ENCODE data around the gene GPR171.
"Not testable (repeated sequence)": the region's sequence is repeated elsewhere in the genome, so short reads cannot be mapped to it uniquely, and the experiment has no call there.

The GPR171 gene

DNA sequence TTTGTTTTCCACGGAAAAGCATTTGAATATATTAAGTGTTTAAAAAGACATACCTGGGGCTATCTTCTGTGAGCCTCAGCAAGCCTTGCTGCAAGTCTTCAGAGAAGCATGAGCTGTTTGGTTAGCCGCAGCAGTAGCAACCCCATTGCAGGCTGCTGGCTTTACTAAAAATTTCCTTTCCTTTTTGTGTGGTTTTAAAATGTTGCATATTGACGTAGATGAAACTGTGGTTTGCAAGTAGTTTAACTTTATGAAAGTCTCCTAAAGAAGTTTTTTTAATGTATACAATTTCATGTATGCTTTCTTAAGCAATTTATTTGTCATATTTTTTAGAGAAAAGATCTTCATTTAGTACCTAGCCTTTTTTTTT is at the start of gene GPR171:
TSS of gene GPR171 (minus strand) at position 166 of the 370 bp plus-strand sequence. CDS start 3,830 bp downstream, outside the sequence.
- no peaks in the 10 kb centered on the region for H3K36me3 Mint-ChIP-seq
- H3K27ac Mint-ChIP-seq, result no peak within 1 kb of the TSS
- H3K27me3 Mint-ChIP-seq, result peaks cover 12% of the 10 kb centered on the region
- H3K4me3 Mint-ChIP-seq, result no peak within 1 kb of the TSS
- peaks cover 8% of the 10 kb centered on the region for H3K4me1 Mint-ChIP-seq
- no peaks in the 10 kb centered on the region for H3K9me3 Mint-ChIP-seq
- ATAC-seq, result peak; percentile 75

DNA sequence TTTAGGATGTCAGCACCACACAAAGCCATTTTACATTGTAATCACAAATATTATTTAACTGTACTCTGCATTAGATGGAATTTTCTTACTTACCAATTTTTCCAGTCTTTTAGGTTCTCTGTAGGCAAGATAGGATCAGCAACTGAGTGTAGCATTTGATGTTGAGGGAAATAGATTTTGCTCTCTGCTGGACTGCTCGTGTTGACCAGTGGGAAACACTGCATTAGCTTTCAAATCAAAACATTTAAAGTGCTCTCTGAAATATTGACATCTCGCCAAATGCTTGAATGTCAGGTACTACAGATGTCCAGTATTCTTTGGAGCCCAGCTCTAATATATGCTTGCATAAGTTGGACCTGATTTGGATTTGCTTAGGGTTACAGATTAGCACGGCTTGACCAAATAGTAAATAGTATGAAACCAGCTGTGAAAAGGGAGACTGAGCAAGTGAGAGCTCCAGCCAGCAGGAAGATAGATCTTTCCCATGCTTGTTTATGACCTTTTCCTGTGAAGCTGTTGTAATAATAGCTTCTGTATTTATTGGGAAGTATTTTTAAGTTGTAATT is 45.8 kb upstream of the GPR171 start:
- Mint-ChIP-seq H3K27ac (no peak overlapping the region), H3K4me1 (no peaks in the 10 kb centered on the region), H3K27me3 (no peaks in the 10 kb centered on the region), H3K36me3 (no peaks in the 10 kb centered on the region), H3K4me3 (no peak overlapping the region), H3K9me3 (no peaks in the 10 kb centered on the region)
- no peak for ATAC-seq

DNA sequence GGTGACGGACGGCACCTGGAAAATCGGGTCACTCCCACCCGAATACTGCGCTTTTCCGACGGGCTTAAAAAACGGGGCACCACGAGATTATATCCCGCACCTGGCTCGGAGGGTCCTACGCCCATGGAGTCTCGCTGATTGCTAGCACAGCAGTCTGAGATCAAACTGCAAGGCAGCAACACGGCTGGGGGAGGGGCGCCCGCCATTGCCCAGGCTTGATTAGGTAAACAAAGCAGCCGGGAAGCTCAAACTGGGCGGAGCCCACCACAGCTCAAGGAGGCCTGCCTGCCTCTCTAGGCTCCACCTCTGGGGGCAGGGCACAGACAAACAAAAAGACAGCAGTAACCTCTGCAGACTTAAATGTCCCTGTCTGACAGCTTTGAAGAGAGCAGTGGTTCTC is 39.0 kb upstream of the GPR171 start:
- not testable (repeated sequence) for H3K4me1 Mint-ChIP-seq, ATAC-seq, H3K27ac Mint-ChIP-seq, H3K27me3 Mint-ChIP-seq, H3K9me3 Mint-ChIP-seq, H3K4me3 Mint-ChIP-seq, H3K36me3 Mint-ChIP-seq

DNA sequence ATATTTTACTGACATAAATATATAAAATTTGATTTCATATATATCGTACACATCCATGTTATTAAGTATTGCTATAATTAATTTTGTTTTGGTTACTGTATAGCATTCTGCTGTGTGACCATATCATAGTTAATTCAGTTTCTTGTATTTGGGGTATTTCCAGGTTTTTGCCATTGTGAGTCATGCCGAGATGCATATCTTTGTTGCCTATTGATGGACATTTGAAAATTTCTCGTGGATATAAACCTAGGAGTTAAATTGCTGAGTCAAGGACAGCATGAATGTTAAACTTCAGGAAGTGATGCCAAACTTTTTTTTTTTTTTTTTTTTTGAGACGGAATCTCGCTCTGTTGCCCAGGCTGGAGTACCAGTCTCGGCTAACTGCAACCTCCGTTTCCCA is 33.7 kb upstream of the GPR171 start:
- Mint-ChIP-seq H3K4me3 (no peak overlapping the region), H3K9me3 (no peaks in the 10 kb centered on the region), H3K36me3 (no peaks in the 10 kb centered on the region), H3K4me1 (no peaks in the 10 kb centered on the region), H3K27ac (no peak overlapping the region), H3K27me3 (no peaks in the 10 kb centered on the region)
- ATAC-seq, result no peak

GRCh38 chr3:151236316-151236715 is 33.3 kb upstream of the GPR171 start:
- Mint-ChIP-seq H3K36me3 (no peaks in the 10 kb centered on the region), H3K4me3 (no peak overlapping the region), H3K9me3 (no peaks in the 10 kb centered on the region), H3K27me3 (no peaks in the 10 kb centered on the region), H3K27ac (no peak overlapping the region), H3K4me1 (peaks cover 1% of the 10 kb centered on the region)
- no peak for ATAC-seq

DNA sequence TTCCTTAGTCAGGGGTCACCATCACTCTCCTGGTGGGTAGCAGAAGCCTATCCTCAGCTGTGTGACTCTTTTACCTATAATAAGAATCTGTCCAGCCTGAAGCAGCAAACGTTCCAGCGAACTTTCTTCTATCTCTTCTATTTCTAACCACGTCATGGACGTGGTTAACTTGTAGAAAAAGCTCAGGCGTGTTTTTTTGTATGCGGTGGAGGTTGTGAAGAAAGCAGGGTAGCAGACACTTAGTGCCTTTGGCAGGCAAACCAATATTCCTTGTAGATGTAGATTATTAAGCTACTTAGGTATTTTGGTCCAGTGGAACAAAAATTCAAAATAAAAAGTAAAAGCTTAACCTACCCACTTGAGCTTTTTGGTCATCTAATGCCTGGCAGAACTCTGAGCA is 31.8 kb upstream of the GPR171 start:
- H3K27ac Mint-ChIP-seq, result no peak overlapping the region
- H3K4me1 Mint-ChIP-seq, result peaks cover 14% of the 10 kb centered on the region

GRCh38 chr3:151232991-151233390 is 30.0 kb upstream of the GPR171 start:
- H3K9me3 Mint-ChIP-seq, result no peaks in the 10 kb centered on the region
- peak overlapping the region; percentile 26 for H3K27ac Mint-ChIP-seq
- H3K36me3 Mint-ChIP-seq, result no peaks in the 10 kb centered on the region
- no peaks in the 10 kb centered on the region for H3K27me3 Mint-ChIP-seq
- peaks cover 21% of the 10 kb centered on the region for H3K4me1 Mint-ChIP-seq
- H3K4me3 Mint-ChIP-seq, result no peak overlapping the region
- no peak for ATAC-seq

More for the DNA sequence above, 31.8 kb upstream of the GPR171 start:
- Mint-ChIP-seq H3K4me3 (no peak overlapping the region), H3K9me3 (no peaks in the 10 kb centered on the region), H3K36me3 (no peaks in the 10 kb centered on the region), H3K27me3 (no peaks in the 10 kb centered on the region)
- ATAC-seq, result no peak

- H3K4me1 Mint-ChIP-seq, result peaks cover 26% of the 10 kb centered on the region
- not testable (repeated sequence) for H3K4me3 Mint-ChIP-seq, H3K27ac Mint-ChIP-seq, H3K9me3 Mint-ChIP-seq, H3K36me3 Mint-ChIP-seq, ATAC-seq, H3K27me3 Mint-ChIP-seq
Observed at GRCh38 chr3:151232403-151232802, 29.4 kb upstream of the GPR171 start.

DNA sequence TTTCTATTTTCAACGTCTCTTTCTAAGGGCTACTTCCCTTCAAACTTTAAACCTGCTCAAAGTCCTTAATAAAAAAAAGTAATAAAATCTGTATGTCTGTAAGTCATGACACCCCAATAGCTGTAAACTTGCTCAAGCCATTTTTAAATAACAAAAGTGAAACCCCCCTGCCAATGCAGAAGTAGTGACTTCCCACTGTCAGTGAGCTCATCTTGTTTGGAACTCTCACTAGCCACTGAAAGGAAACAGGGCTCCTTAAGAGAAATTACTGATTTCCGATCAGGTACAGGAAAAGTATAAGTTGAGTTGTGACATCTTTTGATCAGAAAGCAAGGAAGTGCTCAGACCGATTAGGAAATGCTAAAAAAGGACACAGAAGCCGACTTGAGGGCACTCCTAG is 27.6 kb upstream of the GPR171 start:
- Mint-ChIP-seq H3K27ac (peak overlapping the region; percentile 77), H3K4me3 (peak overlapping the region; percentile 56), H3K9me3 (no peaks in the 10 kb centered on the region), H3K4me1 (peaks cover 26% of the 10 kb centered on the region), H3K27me3 (no peaks in the 10 kb centered on the region), H3K36me3 (no peaks in the 10 kb centered on the region)
- ATAC-seq, result peak; percentile 63

DNA sequence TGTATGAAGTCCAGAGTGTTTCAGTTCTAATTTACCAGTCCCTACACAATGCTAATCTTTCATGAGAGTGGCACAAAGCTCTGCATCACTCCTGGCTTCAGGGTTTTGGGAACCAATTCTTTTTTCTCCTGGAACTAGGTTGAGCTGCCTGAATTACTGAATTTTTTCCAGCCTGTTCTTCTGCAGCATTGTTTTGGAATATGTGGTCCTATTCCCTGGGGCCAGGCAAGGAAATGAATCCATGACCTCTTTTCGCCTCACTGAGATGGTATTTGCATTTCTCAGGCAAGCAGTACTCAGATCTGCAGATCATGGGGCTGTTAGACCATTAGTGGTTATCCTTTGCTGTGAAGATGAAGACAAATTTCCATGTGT is 25.6 kb upstream of the GPR171 start:
- H3K4me1 Mint-ChIP-seq, result peaks cover 26% of the 10 kb centered on the region
- no peaks in the 10 kb centered on the region for H3K27me3 Mint-ChIP-seq
- ATAC-seq, result no peak
- H3K9me3 Mint-ChIP-seq, result no peaks in the 10 kb centered on the region
- no peak overlapping the region for H3K27ac Mint-ChIP-seq
- H3K4me3 Mint-ChIP-seq, result no peak overlapping the region
- no peaks in the 10 kb centered on the region for H3K36me3 Mint-ChIP-seq

- H3K9me3 Mint-ChIP-seq, result no peaks in the 10 kb centered on the region
- H3K4me1 Mint-ChIP-seq, result peaks cover 26% of the 10 kb centered on the region
- no peak overlapping the region for H3K27ac Mint-ChIP-seq
- no peak overlapping the region for H3K4me3 Mint-ChIP-seq
- H3K36me3 Mint-ChIP-seq, result no peaks in the 10 kb centered on the region
- ATAC-seq, result peak; percentile 93
- H3K27me3 Mint-ChIP-seq, result no peaks in the 10 kb centered on the region
Observed at GRCh38 chr3:151227807-151228665, 25.0 kb upstream of the GPR171 start.

DNA sequence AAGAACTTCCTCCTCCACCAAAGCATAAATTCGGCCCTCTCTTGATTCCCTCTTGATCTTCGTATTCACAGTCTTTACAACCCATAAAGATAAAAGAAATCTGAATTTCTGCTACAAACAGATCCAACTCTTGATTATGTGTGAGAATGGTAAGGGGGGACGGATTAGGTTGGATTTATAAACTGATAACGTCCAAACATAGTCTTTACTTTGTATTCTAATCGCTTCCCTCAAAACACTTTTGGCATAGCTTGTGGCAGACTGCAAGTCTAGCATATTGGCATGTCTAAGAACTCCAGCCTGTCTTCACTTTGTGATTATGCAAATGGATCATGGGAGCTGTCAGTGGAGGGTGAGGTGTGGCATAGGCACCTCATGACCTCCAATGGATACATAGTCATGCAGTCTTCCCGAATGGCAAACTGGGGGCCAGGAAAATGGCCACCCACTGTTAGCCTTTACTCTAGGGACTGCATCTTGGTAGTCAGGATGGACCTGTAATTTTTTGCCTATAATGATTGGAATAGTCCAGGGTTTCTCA is 24.3 kb upstream of the GPR171 start:
- Mint-ChIP-seq H3K4me3 (no peak overlapping the region), H3K27ac (no peak overlapping the region)

DNA sequence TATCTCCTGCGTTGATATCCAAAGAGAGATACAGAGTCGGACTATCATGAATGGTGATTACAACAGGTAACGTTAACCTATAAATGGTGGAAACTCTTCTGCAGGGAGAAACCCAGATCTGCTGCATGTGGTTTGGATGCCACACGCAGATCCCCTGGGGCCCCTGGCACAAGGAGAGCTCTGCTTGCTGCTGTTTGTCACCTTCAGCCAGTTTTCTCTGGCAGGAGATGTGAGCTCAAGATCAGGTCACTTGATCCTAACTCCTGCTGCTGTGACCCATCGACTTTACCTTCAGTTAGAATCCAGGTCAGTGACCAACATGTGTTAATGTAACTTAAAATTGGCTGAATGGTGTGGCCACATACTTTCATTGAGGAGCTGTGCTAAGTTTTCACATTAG is 23.8 kb upstream of the GPR171 start:
- Mint-ChIP-seq H3K4me1 (peaks cover 26% of the 10 kb centered on the region), H3K27ac (no peak overlapping the region), H3K4me3 (no peak overlapping the region), H3K36me3 (peaks cover 6% of the 10 kb centered on the region), H3K9me3 (peaks cover 6% of the 10 kb centered on the region), H3K27me3 (no peaks in the 10 kb centered on the region)
- ATAC-seq, result no peak

More for the DNA sequence above, 24.3 kb upstream of the GPR171 start:
- Mint-ChIP-seq H3K27me3 (no peaks in the 10 kb centered on the region), H3K4me1 (peaks cover 26% of the 10 kb centered on the region), H3K36me3 (peaks cover 1% of the 10 kb centered on the region), H3K9me3 (peaks cover 2% of the 10 kb centered on the region)
- ATAC-seq, result no peak

- no peak overlapping the region for H3K27ac Mint-ChIP-seq
- peaks cover 6% of the 10 kb centered on the region for H3K9me3 Mint-ChIP-seq
- H3K27me3 Mint-ChIP-seq, result no peaks in the 10 kb centered on the region
- no peak for ATAC-seq
- H3K4me1 Mint-ChIP-seq, result peaks cover 22% of the 10 kb centered on the region
- H3K36me3 Mint-ChIP-seq, result peaks cover 7% of the 10 kb centered on the region
- no peak overlapping the region for H3K4me3 Mint-ChIP-seq
Observed at GRCh38 chr3:151226088-151226563, 23.1 kb upstream of the GPR171 start.

DNA sequence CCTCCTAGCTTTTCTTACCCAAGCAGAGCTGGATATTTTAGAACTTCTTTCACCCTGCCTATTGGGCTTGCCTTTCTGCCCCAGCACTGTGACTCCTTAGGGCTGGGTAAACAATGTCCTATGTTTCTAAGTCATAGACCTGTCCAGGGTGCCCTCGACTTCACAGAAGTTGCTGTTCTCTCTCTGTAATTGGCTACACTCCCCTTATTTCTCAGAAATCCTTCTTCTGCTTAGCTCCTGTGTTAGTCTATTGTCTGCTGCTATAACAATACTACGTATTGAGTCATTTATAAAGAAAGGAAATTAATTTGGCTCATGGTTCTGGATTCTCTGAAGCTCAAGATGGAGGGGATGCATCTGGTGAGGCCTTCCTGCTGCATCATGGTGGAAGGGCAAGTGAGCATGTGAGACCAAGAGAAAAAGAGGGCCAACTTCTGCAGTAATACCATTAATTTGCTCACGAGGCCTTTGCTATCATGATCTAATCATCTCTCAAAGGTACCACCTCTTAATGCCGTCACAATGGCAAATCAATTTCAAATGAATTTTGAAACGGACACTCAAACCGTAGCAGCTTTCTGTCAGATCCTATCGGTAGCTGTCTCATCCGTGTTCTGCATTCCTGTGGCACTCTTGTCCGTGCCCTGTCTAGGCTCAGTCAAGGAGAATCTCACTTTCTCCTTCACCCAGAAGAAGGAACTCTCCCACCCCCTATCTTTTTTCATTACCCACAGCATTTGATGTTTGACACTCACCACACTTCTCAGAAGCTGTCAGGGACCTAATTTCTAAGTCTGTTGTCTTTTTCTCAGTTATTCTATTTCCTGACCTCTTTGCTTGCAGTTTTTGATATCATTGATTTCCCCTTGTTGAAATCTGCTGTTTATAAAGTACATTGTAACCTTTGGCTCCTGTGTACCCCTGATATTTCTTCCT is 22.3 kb upstream of the GPR171 start:
- ATAC-seq, result no peak
- H3K27me3 Mint-ChIP-seq, result no peaks in the 10 kb centered on the region
- H3K4me3 Mint-ChIP-seq, result no peak overlapping the region
- H3K9me3 Mint-ChIP-seq, result peaks cover 6% of the 10 kb centered on the region
- H3K27ac Mint-ChIP-seq, result no peak overlapping the region
- peaks cover 7% of the 10 kb centered on the region for H3K36me3 Mint-ChIP-seq
- H3K4me1 Mint-ChIP-seq, result peaks cover 14% of the 10 kb centered on the region
